WTC11 (cell line): Measurements from ENCODE around the gene CGNL1. TPM values are rescaled to one million over a fixed set of nuclear protein-coding genes. Genes with fewer than 3 reads are reported as not detected.

Experiments
- ATAC-seq: fragments of 200-7000 bp; cut with Tn5 transposase; 2 replicates; pipeline ENCODE4 v1.10.0; 2021; ENCODE audit warnings: mild to moderate bottlenecking, moderate library complexity
- CTCF ChIA-PET: fragments of 300-600 bp; sonication (Branson Sonifier 250); formaldehyde crosslinking; loops from one replicate; lab custom pipeline; 2021; ENCODE audit warnings: antibody characterized with exemption; lab: Charles Lee
- POLR2A ChIA-PET: fragments of 350-600 bp; sonication (Branson Sonifier 250); formaldehyde crosslinking; loops from one replicate; lab custom pipeline; 2021; ENCODE audit warnings: antibody characterized with exemption; lab: Charles Lee
- DNase-seq: peaks from one replicate; pipeline ENCODE4 v3.0.0; 2021; ENCODE audit warnings: low spot score
- H3K27ac Mint-ChIP-seq: 2 replicates; pipeline ENCODE4 v1.8.0; 2021; ENCODE audit warnings: mixed read lengths
- H3K27me3 Mint-ChIP-seq: 2 replicates; pipeline ENCODE4 v1.8.0; 2021; ENCODE audit warnings: low read depth, mild to moderate bottlenecking, moderate library complexity, mixed read lengths
- H3K36me3 Mint-ChIP-seq: 2 replicates; pipeline ENCODE4 v1.8.0; 2021; ENCODE audit warnings: mixed read lengths
- H3K4me1 Mint-ChIP-seq: 2 replicates; pipeline ENCODE4 v1.8.0; 2022; ENCODE audit warnings: mixed read lengths
- H3K4me3 Mint-ChIP-seq: 2 replicates; pipeline ENCODE4 v1.8.0; 2021; ENCODE audit warnings: mild to moderate bottlenecking, moderate library complexity, mixed read lengths
- H3K9me3 Mint-ChIP-seq: 2 replicates; pipeline ENCODE4 v1.8.0; 2021; ENCODE audit warnings: mixed read lengths
- ELF4 ChIP-seq: sonication (generic); formaldehyde crosslinking; IDR thresholded peaks from 2 replicates; pipeline ENCODE4 v1.8.1; 2022; ENCODE audit warnings: low read depth, mild to moderate bottlenecking, moderate library complexity, missing genetic modification reagents
- GABPB1 ChIP-seq: sonication (generic); formaldehyde crosslinking; IDR thresholded peaks from 2 replicates; pipeline ENCODE4 v1.8.1; 2023; ENCODE audit warnings: mild to moderate bottlenecking, missing genetic modification reagents
- IRF2 ChIP-seq: sonication (generic); formaldehyde crosslinking; IDR thresholded peaks from 2 replicates; pipeline ENCODE4 v1.8.0; 2022; ENCODE audit warnings: low read depth, missing genetic modification reagents, borderline replicate concordance
- KAT7 ChIP-seq: sonication (generic); formaldehyde crosslinking; IDR thresholded peaks from 2 replicates; pipeline ENCODE4 v1.8.1; 2023; ENCODE audit warnings: missing genetic modification reagents, mild to moderate bottlenecking, borderline replicate concordance
- NFE2L1 ChIP-seq: sonication (generic); formaldehyde crosslinking; IDR thresholded peaks from 2 replicates; pipeline ENCODE4 v1.8.1; 2023; ENCODE audit warnings: missing genetic modification reagents
- PRRX2 ChIP-seq: fragments of 250-450 bp; sonication (Bioruptor Pico); IDR thresholded peaks from 2 replicates; pipeline ENCODE4 v1.8.0; 2021; ENCODE audit warnings: mild to moderate bottlenecking
- RELA ChIP-seq: sonication (generic); formaldehyde crosslinking; IDR thresholded peaks from 2 replicates; pipeline ENCODE4 v1.8.1; 2022; ENCODE audit warnings: missing genetic modification reagents, mild to moderate bottlenecking, borderline replicate concordance
- SMAD4 ChIP-seq: sonication (generic); formaldehyde crosslinking; IDR thresholded peaks from 2 replicates; pipeline ENCODE4 v1.8.0; 2022; ENCODE audit warnings: mild to moderate bottlenecking, missing genetic modification reagents
- SP1 ChIP-seq: sonication (generic); formaldehyde crosslinking; conservative IDR thresholded peaks from 2 replicates; pipeline ENCODE4 v1.8.1; 2022; ENCODE audit warnings: missing genetic modification reagents
- ZNF219 ChIP-seq: sonication (generic); formaldehyde crosslinking; IDR thresholded peaks from 2 replicates; pipeline ENCODE4 v1.8.0; 2023; ENCODE audit warnings: missing genetic modification reagents, mild to moderate bottlenecking, borderline replicate concordance
- ZNF423 ChIP-seq: fragments of 250-450 bp; sonication (Bioruptor Pico); IDR thresholded peaks from 2 replicates; pipeline ENCODE4 v2.1.2; 2022; ENCODE audit warnings: mild to moderate bottlenecking, moderate library complexity
- total RNA-seq: library from RNA; stranded (reverse); gene quantifications from 3 replicates; pipeline ENCODE4 v1.2.3, GENCODE V29; 2021
- TF ChIP-seq, protein P1 (sequence below): fragments of 250-450 bp; sonication (Bioruptor Pico); IDR thresholded peaks from 2 replicates; pipeline ENCODE4 v1.9.0; 2021; ENCODE audit warnings: moderate library complexity, mild to moderate bottlenecking, inconsistent platforms, borderline replicate concordance
- TF ChIP-seq, protein P2 (sequence below): sonication (generic); formaldehyde crosslinking; IDR thresholded peaks from 2 replicates; pipeline ENCODE4 v1.8.0; 2022; ENCODE audit warnings: mild to moderate bottlenecking, missing genetic modification reagents
- TF ChIP-seq, protein P3 (sequence below): sonication (generic); formaldehyde crosslinking; IDR thresholded peaks from 2 replicates; pipeline ENCODE4 v1.8.1; 2023; ENCODE audit warnings: mild to moderate bottlenecking, missing genetic modification reagents, moderate library complexity
- TF ChIP-seq, protein P4 (sequence below): sonication (generic); formaldehyde crosslinking; IDR thresholded peaks from 2 replicates; pipeline ENCODE4 v1.8.1; 2022; ENCODE audit warnings: missing genetic modification reagents, borderline replicate concordance
- TF ChIP-seq, protein P5 (sequence below): sonication (generic); formaldehyde crosslinking; conservative IDR thresholded peaks from 2 replicates; pipeline ENCODE4 v1.8.1; 2023; ENCODE audit warnings: mild to moderate bottlenecking, low read depth, missing genetic modification reagents, moderate library complexity
- TF ChIP-seq, protein P6 (sequence below): sonication (generic); formaldehyde crosslinking; IDR thresholded peaks from 2 replicates; pipeline ENCODE4 v1.8.0; 2023; ENCODE audit warnings: missing genetic modification reagents, mild to moderate bottlenecking, borderline replicate concordance
- TF ChIP-seq, protein P7 (sequence below): fragments of 250-450 bp; sonication (Bioruptor Pico); IDR thresholded peaks from 2 replicates; pipeline ENCODE4 v1.9.0; 2021; ENCODE audit warnings: mild to moderate bottlenecking, borderline replicate concordance
- TF ChIP-seq, protein P8 (sequence below): sonication (generic); formaldehyde crosslinking; IDR thresholded peaks from 2 replicates; pipeline ENCODE4 v1.8.1; 2023; ENCODE audit warnings: mild to moderate bottlenecking, moderate library complexity, missing genetic modification reagents

The CGNL1 gene
- total RNA-seq, 1 experiment from 2014 or later = 57.3 TPM

DNA sequence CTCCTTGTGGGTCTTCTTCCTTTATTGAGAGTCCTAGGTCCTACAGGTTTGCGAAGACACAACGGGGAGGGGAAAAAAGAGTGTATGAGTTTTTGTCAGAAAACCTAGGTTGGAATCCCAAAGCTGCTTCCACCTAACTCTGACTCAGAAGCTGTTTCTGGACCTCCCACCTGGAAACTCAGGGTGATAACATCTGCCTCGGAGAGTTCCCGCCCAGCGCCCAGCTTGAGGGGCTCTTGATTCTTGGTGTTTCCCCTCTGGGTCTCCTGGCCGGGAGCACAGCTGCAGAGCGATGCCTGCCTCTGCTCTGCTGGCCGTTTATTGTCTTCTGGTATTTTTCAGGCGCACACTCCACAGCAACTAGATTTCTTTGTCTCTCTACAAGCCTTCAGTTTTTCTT lies 162.5 kb downstream of the CGNL1 start:
- Mint-ChIP-seq H3K9me3 (peaks cover 13% of the 10 kb centered on the region), H3K27me3 (no peaks in the 10 kb centered on the region), H3K27ac (no peak overlapping the region), H3K4me1 (peaks cover 11% of the 10 kb centered on the region), H3K36me3 (peaks cover 40% of the 10 kb centered on the region), H3K4me3 (no peak overlapping the region)
- CTCF ChIA-PET = interaction anchor here (2.4 kb wide), 1 partner anchor 11 kb away, joined by 11 read pairs; no protein-coding TSS in a partner anchor
- DNase-seq (no peak), ATAC-seq (no peak)
- POLR2A ChIA-PET = no interaction called here
- TF ChIP-seq, protein P1, sequence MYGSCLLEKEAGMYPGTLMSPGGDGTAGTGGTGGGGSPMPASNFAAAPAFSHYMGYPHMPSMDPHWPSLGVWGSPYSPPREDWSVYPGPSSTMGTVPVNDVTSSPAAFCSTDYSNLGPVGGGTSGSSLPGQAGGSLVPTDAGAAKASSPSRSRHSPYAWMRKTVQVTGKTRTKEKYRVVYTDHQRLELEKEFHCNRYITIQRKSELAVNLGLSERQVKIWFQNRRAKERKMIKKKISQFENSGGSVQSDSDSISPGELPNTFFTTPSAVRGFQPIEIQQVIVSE (CRISPR knock-in tag) = no peak
- TF ChIP-seq, protein P2, sequence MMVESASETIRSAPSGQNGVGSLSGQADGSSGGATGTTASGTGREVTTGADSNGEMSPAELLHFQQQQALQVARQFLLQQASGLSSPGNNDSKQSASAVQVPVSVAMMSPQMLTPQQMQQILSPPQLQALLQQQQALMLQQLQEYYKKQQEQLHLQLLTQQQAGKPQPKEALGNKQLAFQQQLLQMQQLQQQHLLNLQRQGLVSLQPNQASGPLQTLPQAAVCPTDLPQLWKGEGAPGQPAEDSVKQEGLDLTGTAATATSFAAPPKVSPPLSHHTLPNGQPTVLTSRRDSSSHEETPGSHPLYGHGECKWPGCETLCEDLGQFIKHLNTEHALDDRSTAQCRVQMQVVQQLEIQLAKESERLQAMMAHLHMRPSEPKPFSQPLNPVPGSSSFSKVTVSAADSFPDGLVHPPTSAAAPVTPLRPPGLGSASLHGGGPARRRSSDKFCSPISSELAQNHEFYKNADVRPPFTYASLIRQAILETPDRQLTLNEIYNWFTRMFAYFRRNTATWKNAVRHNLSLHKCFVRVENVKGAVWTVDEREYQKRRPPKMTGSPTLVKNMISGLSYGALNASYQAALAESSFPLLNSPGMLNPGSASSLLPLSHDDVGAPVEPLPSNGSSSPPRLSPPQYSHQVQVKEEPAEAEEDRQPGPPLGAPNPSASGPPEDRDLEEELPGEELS (CRISPR knock-in tag) = no peak
- TF ChIP-seq, protein P3, sequence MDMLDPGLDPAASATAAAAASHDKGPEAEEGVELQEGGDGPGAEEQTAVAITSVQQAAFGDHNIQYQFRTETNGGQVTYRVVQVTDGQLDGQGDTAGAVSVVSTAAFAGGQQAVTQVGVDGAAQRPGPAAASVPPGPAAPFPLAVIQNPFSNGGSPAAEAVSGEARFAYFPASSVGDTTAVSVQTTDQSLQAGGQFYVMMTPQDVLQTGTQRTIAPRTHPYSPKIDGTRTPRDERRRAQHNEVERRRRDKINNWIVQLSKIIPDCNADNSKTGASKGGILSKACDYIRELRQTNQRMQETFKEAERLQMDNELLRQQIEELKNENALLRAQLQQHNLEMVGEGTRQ (CRISPR knock-in tag) = no peak
- TF ChIP-seq ZNF219 (CRISPR knock-in tag) (no peak), ELF4 (CRISPR knock-in tag) (no peak), PRRX2 (CRISPR knock-in tag) (no peak), RELA (CRISPR knock-in tag) (no peak), KAT7 (CRISPR knock-in tag) (no peak), SP1 (CRISPR knock-in tag) (no peak), ZNF423 (CRISPR knock-in tag) (no peak), NFE2L1 (CRISPR knock-in tag) (no peak), SMAD4 (CRISPR knock-in tag) (no peak), IRF2 (CRISPR knock-in tag) (no peak), GABPB1 (CRISPR knock-in tag) (no peak)
- TF ChIP-seq, protein P4, sequence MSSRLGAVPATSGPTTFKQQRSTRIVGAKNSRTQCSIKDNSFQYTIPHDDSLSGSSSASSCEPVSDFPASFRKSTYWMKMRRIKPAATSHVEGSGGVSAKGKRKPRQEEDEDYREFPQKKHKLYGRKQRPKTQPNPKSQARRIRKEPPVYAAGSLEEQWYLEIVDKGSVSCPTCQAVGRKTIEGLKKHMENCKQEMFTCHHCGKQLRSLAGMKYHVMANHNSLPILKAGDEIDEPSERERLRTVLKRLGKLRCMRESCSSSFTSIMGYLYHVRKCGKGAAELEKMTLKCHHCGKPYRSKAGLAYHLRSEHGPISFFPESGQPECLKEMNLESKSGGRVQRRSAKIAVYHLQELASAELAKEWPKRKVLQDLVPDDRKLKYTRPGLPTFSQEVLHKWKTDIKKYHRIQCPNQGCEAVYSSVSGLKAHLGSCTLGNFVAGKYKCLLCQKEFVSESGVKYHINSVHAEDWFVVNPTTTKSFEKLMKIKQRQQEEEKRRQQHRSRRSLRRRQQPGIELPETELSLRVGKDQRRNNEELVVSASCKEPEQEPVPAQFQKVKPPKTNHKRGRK (CRISPR knock-in tag) = no peak
- TF ChIP-seq, protein P5, sequence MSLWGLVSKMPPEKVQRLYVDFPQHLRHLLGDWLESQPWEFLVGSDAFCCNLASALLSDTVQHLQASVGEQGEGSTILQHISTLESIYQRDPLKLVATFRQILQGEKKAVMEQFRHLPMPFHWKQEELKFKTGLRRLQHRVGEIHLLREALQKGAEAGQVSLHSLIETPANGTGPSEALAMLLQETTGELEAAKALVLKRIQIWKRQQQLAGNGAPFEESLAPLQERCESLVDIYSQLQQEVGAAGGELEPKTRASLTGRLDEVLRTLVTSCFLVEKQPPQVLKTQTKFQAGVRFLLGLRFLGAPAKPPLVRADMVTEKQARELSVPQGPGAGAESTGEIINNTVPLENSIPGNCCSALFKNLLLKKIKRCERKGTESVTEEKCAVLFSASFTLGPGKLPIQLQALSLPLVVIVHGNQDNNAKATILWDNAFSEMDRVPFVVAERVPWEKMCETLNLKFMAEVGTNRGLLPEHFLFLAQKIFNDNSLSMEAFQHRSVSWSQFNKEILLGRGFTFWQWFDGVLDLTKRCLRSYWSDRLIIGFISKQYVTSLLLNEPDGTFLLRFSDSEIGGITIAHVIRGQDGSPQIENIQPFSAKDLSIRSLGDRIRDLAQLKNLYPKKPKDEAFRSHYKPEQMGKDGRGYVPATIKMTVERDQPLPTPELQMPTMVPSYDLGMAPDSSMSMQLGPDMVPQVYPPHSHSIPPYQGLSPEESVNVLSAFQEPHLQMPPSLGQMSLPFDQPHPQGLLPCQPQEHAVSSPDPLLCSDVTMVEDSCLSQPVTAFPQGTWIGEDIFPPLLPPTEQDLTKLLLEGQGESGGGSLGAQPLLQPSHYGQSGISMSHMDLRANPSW (CRISPR knock-in tag) = no peak
- TF ChIP-seq, protein P6, sequence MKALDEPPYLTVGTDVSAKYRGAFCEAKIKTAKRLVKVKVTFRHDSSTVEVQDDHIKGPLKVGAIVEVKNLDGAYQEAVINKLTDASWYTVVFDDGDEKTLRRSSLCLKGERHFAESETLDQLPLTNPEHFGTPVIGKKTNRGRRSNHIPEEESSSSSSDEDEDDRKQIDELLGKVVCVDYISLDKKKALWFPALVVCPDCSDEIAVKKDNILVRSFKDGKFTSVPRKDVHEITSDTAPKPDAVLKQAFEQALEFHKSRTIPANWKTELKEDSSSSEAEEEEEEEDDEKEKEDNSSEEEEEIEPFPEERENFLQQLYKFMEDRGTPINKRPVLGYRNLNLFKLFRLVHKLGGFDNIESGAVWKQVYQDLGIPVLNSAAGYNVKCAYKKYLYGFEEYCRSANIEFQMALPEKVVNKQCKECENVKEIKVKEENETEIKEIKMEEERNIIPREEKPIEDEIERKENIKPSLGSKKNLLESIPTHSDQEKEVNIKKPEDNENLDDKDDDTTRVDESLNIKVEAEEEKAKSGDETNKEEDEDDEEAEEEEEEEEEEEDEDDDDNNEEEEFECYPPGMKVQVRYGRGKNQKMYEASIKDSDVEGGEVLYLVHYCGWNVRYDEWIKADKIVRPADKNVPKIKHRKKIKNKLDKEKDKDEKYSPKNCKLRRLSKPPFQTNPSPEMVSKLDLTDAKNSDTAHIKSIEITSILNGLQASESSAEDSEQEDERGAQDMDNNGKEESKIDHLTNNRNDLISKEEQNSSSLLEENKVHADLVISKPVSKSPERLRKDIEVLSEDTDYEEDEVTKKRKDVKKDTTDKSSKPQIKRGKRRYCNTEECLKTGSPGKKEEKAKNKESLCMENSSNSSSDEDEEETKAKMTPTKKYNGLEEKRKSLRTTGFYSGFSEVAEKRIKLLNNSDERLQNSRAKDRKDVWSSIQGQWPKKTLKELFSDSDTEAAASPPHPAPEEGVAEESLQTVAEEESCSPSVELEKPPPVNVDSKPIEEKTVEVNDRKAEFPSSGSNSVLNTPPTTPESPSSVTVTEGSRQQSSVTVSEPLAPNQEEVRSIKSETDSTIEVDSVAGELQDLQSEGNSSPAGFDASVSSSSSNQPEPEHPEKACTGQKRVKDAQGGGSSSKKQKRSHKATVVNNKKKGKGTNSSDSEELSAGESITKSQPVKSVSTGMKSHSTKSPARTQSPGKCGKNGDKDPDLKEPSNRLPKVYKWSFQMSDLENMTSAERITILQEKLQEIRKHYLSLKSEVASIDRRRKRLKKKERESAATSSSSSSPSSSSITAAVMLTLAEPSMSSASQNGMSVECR = no peak
- TF ChIP-seq, protein P7, sequence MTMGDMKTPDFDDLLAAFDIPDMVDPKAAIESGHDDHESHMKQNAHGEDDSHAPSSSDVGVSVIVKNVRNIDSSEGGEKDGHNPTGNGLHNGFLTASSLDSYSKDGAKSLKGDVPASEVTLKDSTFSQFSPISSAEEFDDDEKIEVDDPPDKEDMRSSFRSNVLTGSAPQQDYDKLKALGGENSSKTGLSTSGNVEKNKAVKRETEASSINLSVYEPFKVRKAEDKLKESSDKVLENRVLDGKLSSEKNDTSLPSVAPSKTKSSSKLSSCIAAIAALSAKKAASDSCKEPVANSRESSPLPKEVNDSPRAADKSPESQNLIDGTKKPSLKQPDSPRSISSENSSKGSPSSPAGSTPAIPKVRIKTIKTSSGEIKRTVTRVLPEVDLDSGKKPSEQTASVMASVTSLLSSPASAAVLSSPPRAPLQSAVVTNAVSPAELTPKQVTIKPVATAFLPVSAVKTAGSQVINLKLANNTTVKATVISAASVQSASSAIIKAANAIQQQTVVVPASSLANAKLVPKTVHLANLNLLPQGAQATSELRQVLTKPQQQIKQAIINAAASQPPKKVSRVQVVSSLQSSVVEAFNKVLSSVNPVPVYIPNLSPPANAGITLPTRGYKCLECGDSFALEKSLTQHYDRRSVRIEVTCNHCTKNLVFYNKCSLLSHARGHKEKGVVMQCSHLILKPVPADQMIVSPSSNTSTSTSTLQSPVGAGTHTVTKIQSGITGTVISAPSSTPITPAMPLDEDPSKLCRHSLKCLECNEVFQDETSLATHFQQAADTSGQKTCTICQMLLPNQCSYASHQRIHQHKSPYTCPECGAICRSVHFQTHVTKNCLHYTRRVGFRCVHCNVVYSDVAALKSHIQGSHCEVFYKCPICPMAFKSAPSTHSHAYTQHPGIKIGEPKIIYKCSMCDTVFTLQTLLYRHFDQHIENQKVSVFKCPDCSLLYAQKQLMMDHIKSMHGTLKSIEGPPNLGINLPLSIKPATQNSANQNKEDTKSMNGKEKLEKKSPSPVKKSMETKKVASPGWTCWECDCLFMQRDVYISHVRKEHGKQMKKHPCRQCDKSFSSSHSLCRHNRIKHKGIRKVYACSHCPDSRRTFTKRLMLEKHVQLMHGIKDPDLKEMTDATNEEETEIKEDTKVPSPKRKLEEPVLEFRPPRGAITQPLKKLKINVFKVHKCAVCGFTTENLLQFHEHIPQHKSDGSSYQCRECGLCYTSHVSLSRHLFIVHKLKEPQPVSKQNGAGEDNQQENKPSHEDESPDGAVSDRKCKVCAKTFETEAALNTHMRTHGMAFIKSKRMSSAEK (CRISPR knock-in tag) = no peak
- TF ChIP-seq, protein P8, sequence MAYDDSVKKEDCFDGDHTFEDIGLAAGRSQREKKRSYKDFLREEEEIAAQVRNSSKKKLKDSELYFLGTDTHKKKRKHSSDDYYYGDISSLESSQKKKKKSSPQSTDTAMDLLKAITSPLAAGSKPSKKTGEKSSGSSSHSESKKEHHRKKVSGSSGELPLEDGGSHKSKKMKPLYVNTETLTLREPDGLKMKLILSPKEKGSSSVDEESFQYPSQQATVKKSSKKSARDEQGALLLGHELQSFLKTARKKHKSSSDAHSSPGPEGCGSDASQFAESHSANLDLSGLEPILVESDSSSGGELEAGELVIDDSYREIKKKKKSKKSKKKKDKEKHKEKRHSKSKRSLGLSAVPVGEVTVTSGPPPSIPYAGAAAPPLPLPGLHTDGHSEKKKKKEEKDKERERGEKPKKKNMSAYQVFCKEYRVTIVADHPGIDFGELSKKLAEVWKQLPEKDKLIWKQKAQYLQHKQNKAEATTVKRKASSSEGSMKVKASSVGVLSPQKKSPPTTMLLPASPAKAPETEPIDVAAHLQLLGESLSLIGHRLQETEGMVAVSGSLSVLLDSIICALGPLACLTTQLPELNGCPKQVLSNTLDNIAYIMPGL = no peak
